Spleen (tissue), 11 donors: ENCODE data around the gene COL26A1. TPM values are rescaled to one million over a fixed set of nuclear protein-coding genes. Genes with fewer than 3 reads are reported as not detected.

ENCODE experiments used
- DNase-seq: peaks from one replicate; pipeline ENCODE4 v3.0.0-alpha.2; 2020
- H3K27ac ChIP-seq, 8 donors: fragments of 200-600 bp; sonication (generic) in 7 of 8; 1 replicate in 4 of 8; 2 replicates in 4 of 8; pipeline versions ENCODE4 v1.5.0 to v1.8.0; 2016 to 2021; ENCODE audit warnings: inconsistent platforms in 4 of 8, mild to moderate bottlenecking in 4 of 8, moderate library complexity in 1 of 8
- H3K27me3 ChIP-seq, 7 donors: fragments of 200-600 bp; sonication (generic) in 6 of 7; replicated peaks in 1 of 7; 1 replicate in 4 of 7; 2 replicates in 3 of 7; pipeline versions ENCODE4 v1.5.0 to v1.8.0; 2016 to 2021; ENCODE audit warnings: inconsistent platforms in 3 of 7, mild to moderate bottlenecking in 1 of 7
- H3K36me3 ChIP-seq, 6 donors: fragments of 200-600 bp; sonication (generic) in 5 of 6; 1 replicate in 4 of 6; 2 replicates in 2 of 6; pipeline versions ENCODE4 v1.5.0 to v1.8.0; 2016 to 2021; ENCODE audit warnings: inconsistent platforms in 2 of 6
- H3K4me1 ChIP-seq, 6 donors: fragments of 200-600 bp; sonication (generic) in 5 of 6; 1 replicate in 3 of 6; 2 replicates in 3 of 6; pipeline versions ENCODE4 v1.5.0 to v1.8.0; 2016 to 2021; ENCODE audit warnings: inconsistent platforms in 3 of 6
- H3K4me3 ChIP-seq, 8 donors: fragments of 200-600 bp; sonication (generic) in 7 of 8; 1 replicate in 4 of 8; 2 replicates in 4 of 8; pipeline versions ENCODE4 v1.5.0 to v1.8.0; 2016 to 2021; ENCODE audit warnings: inconsistent platforms in 4 of 8, mild to moderate bottlenecking in 4 of 8, moderate library complexity in 2 of 8
- H3K9me3 ChIP-seq, 8 donors: fragments of 200-600 bp; sonication (generic) in 7 of 8; 1 replicate in 4 of 8; 2 replicates in 4 of 8; pipeline versions ENCODE4 v1.5.0 to v1.8.0; 2016 to 2021; ENCODE audit warnings: inconsistent platforms in 4 of 8
- POLR2A ChIP-seq, 3 donors: fragments of 450-650 bp; IDR thresholded peaks; one replicate each; pipeline ENCODE4 v1.5.1; 2017; ENCODE audit warnings: antibody characterized with exemption in 3 of 3, mild to moderate bottlenecking in 1 of 3
- POLR2AphosphoS5 ChIP-seq, 3 donors: sonication (generic); formaldehyde crosslinking; IDR thresholded peaks; one replicate each; pipeline ENCODE4 v1.5.1; 2017; ENCODE audit warnings: antibody characterized with exemption in 3 of 3
- WGBS, 5 donors: extraction: QIAGEN DNeasy Blood & Tissue Kit in 3 of 5; methylation state at CpG; one replicate each; pipeline versions ENCODE4 v1.1.5 to v1.1.7; 2013 to 2018; 5-methylcytosine and 5-hydroxymethylcytosine counted together
- intact Hi-C: fragments of 100-400 bp; cut with DNase I; formaldehyde crosslinking; loops from one replicate; pipeline ENCODE4 v1.15.0; 2023; ENCODE audit warnings: low total_unique reads
- polyA plus RNA-seq, 3 donors: library from polyadenylated mRNA; stranded (reverse); fragments of 200-250 nt; gene quantifications; one replicate each; pipeline ENCODE4 v1.2.1, GENCODE V29; 2013
- total RNA-seq, 7 donors: library from RNA; depleted of rRNA in 3 of 7; stranded (reverse); fragments of >200 nt in 3 of 7; fragmentation: NEBNext Ultra II Directional in 4 of 7; extraction: Animal tissue kit (Norgen Biotek cat#: 25700) in 4 of 7; gene quantifications; one replicate each; pipeline versions ENCODE4 v1.1.0 to v1.2.1, GENCODE V29; 2016 to 2021
- TF ChIP-seq, protein P1 (sequence below), 11 experiments: fragments of 200-600 bp in 7 of 11; fragments of 450-650 bp in 4 of 11; sonication (generic) in 4 of 11; IDR thresholded peaks in 8 of 11; conservative IDR thresholded peaks in 3 of 11; 1 replicate in 7 of 11; 2 replicates in 4 of 11; pipeline versions ENCODE4 v1.4.0 to v1.8.0; 2016 to 2021; ENCODE audit warnings: antibody characterized with exemption in 11 of 11, inconsistent platforms in 4 of 11, mild to moderate bottlenecking in 1 of 11
- donor health status: healthy with polysubstance abuse.
- donor health status: DM: no; HTN: no; CAD: no; lungs with moderate emphysema.
- donor health status: DM: no; HTN: no; CAD: no.
- donor health status: Bipolar disorder and iron deficiency.
- donor health status: healthy.
- donor health status: DM: no; HTN: no; CAD: no.
- donor health status: DM: yes; HTN: yes; CAD: no.

The COL26A1 gene
- total and polyA plus RNA-seq, 10 donors: 0.15 to 0.32 (median 0.22) TPM; not detected in 4

- intact Hi-C loops: no loop called here
- no peaks in the 10 kb centered on the region for H3K4me1 ChIP-seq
- no peak overlapping the region for H3K4me3 ChIP-seq
- 49 to 64% (median 58%) methylated on average over 12 of the region's 12 CpGs for WGBS, 5 donors
- peaks cover 0 to 12% (median 2%) of the 10 kb centered on the region in 8 donors for H3K9me3 ChIP-seq
- no peak overlapping the region for H3K27ac ChIP-seq
- H3K36me3 ChIP-seq: no peaks in the 10 kb centered on the region
- TF ChIP-seq, protein P1, sequence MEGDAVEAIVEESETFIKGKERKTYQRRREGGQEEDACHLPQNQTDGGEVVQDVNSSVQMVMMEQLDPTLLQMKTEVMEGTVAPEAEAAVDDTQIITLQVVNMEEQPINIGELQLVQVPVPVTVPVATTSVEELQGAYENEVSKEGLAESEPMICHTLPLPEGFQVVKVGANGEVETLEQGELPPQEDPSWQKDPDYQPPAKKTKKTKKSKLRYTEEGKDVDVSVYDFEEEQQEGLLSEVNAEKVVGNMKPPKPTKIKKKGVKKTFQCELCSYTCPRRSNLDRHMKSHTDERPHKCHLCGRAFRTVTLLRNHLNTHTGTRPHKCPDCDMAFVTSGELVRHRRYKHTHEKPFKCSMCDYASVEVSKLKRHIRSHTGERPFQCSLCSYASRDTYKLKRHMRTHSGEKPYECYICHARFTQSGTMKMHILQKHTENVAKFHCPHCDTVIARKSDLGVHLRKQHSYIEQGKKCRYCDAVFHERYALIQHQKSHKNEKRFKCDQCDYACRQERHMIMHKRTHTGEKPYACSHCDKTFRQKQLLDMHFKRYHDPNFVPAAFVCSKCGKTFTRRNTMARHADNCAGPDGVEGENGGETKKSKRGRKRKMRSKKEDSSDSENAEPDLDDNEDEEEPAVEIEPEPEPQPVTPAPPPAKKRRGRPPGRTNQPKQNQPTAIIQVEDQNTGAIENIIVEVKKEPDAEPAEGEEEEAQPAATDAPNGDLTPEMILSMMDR (IDR thresholded peaks at IDR 0.05 in 8 of 11, conservative IDR thresholded peaks at IDR 0.05 in 3 of 11): no peak
- TF ChIP-seq POLR2A (IDR thresholded peaks at IDR 0.05) (no peak), POLR2AphosphoS5 (IDR thresholded peaks at IDR 0.05) (no peak)
- no peaks in the 10 kb centered on the region for H3K27me3 ChIP-seq
- DNase-seq: no peak
Observed at GRCh38 chr7:101586906-101587677, 224.4 kb downstream of the COL26A1 start.

- H3K27me3 ChIP-seq: no peaks in the 10 kb centered on the region
- intact Hi-C loops: no loop called here
- DNase-seq: no peak
- no peaks in the 10 kb centered on the region for H3K4me1 ChIP-seq
- no peak overlapping the region for H3K27ac ChIP-seq
- H3K36me3 ChIP-seq: no peaks in the 10 kb centered on the region
- H3K9me3 ChIP-seq: peaks cover 0 to 5% (median under 1%) of the 10 kb centered on the region in 8 donors
- H3K4me3 ChIP-seq: no peak overlapping the region
- no peak for TF ChIP-seq POLR2AphosphoS5 (IDR thresholded peaks at IDR 0.05)
- WGBS, 5 donors: 83 to 91% (median 86%) methylated on average over 9 of the region's 9 CpGs
Observed at GRCh38 chr7:101588131-101588935, 225.7 kb downstream of the COL26A1 start.

- no peaks in the 10 kb centered on the region for H3K36me3 ChIP-seq
- 77 to 88% (median 85%) methylated on average over 5 of the region's 5 CpGs for WGBS, 5 donors
- intact Hi-C loops: no loop called here
Observed at GRCh38 chr7:101589052-101589451, 226.4 kb downstream of the COL26A1 start.

DNA sequence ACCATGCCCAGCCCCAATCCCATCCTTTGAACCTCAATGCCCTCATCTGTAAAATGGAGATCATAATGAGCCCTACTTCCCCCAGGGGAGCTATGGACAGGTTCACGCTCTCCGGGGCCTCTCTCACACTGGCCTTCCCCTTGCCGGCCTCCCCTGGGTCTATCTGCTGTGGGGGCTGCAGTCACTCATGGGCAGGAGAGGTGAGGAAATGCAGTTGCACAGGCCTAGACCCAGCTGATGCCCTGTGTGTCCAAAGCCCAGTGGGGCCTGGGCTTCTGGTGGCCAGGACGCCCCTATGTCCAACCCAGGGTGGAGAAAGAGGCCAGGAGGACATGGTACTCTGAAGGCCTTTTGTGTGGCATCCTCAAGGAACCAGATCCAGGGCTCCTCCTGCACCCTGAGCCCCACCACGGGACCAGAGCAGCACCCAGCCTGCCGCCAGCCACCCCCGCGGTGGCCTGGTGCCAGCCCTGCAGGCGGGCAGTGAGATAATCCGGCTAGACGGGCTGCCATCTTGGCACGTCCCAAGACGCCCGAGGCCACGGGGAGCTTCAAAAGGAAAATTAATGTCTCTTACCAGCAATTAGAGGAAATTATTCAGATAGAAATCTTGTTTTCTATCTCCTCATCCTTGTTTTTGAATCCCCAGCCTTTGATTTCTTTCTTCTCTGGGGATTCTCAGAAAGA, 227.4 kb downstream of the COL26A1 start:
- no peak for TF ChIP-seq POLR2A (IDR thresholded peaks at IDR 0.05)
- TF ChIP-seq, protein P1 (IDR thresholded peaks at IDR 0.05 in 8 of 11, conservative IDR thresholded peaks at IDR 0.05 in 3 of 11): no peak
- no peak for TF ChIP-seq POLR2AphosphoS5 (IDR thresholded peaks at IDR 0.05)
- DNase-seq: no peak
- Histone ChIP-seq H3K4me3 (no peak overlapping the region), H3K4me1 (no peaks in the 10 kb centered on the region), H3K9me3 (no peaks in the 10 kb centered on the region), H3K27me3 (no peaks in the 10 kb centered on the region), H3K36me3 (no peaks in the 10 kb centered on the region), H3K27ac (no peak overlapping the region)
- intact Hi-C loops: no loop called here
- WGBS, 5 donors: 83 to 99% (median 85%) methylated on average over 7 to 15 of the region's 15 CpGs

More at GRCh38 chr7:101589052-101589451, 226.4 kb downstream of the COL26A1 start:
- no peak for TF ChIP-seq POLR2AphosphoS5 (IDR thresholded peaks at IDR 0.05)
- TF ChIP-seq POLR2A (IDR thresholded peaks at IDR 0.05): no peak
- TF ChIP-seq, protein P1 (IDR thresholded peaks at IDR 0.05 in 8 of 11, conservative IDR thresholded peaks at IDR 0.05 in 3 of 11): no peak
- no peak for DNase-seq
- Histone ChIP-seq H3K4me1 (no peaks in the 10 kb centered on the region), H3K27me3 (no peaks in the 10 kb centered on the region), H3K4me3 (no peak overlapping the region), H3K9me3 (no peaks in the 10 kb centered on the region), H3K27ac (no peak overlapping the region)
